Spleen (tissue), 7 donors: Measurements from ENCODE around the gene PTPN14.

Source experiments
- CTCF ChIP-seq, 11 experiments: fragments of 200-600 bp in 7 of 11; fragments of 450-650 bp in 4 of 11; sonication (generic) in 4 of 11; IDR thresholded peaks in 8 of 11; conservative IDR thresholded peaks in 3 of 11; 1 replicate in 7 of 11; 2 replicates in 4 of 11; pipeline versions ENCODE4 v1.4.0 to v1.8.0; 2016 to 2021; ENCODE audit warnings: antibody characterized with exemption in 11 of 11, inconsistent platforms in 4 of 11, mild to moderate bottlenecking in 1 of 11
- POLR2A ChIP-seq, 3 donors: fragments of 450-650 bp; IDR thresholded peaks; one replicate each; pipeline ENCODE4 v1.5.1; 2017; ENCODE audit warnings: antibody characterized with exemption in 3 of 3, mild to moderate bottlenecking in 1 of 3
- donor health status: DM: no; HTN: no; CAD: no; lungs with moderate emphysema.
- donor health status: DM: no; HTN: no; CAD: no.
- donor health status: DM: no; HTN: no; CAD: no.

DNA sequence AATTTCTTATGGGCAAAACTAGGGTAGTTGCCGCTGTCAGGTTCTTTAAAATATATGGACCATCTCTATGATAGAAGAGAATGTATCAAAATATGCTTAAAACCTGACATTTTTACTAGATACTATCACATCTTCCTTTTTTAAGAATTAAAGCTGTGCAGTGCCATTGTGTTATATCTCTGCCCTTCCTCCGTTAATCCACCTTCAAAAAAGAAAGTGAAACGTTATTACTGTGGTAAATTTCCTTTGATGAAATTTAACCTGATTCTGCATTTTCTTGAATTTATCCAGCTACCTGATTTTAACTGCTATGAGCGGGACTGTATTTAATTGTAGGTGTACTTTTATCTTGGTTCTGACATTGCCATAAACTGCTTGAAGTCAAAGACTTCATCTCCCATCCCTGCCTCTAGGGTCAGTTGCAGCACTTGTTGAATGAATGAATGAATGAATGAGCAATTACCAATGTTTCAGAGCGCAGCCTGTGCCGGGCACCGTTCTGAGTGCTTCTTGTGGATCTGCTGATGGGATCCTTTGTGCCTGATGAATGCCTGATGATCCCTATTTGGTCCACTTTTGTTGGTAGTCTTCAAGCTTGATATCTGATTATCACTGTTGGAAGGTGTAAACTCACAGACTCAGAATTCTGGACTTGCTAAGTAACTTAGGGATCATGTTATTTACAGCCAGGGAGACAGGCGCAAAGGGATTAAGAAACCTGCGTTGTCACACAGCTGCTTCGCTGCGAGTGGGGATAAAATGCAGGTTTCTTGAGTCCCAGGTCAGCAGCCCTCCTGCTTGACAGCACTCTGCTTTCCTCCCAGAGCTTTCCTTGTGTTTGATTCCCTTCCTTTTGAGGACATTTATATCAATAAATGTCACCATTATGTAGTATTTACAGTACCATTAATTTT lies 240.4 kb downstream of the PTPN14 start:
- TF ChIP-seq CTCF (IDR thresholded peaks at IDR 0.05 in 8 of 11, conservative IDR thresholded peaks at IDR 0.05 in 3 of 11) = no peak
- TF ChIP-seq POLR2A (IDR thresholded peaks at IDR 0.05) = no peak
